Mucosa of descending colon (tissue), 3 donors: ENCODE measurements around the gene NFIC. TPM values are rescaled to one million over a fixed set of nuclear protein-coding genes. Genes with fewer than 3 reads are reported as not detected.
A peak's percentile ranks its signal among the peaks of the same experiment; 100 is the strongest.
"Not testable (repeated sequence)": the region's sequence is repeated elsewhere in the genome, so short reads cannot be mapped to it uniquely, and the experiment has no call there.

Experiments used
- ATAC-seq: fragments of 200-7000 bp; cut with Tn5 transposase; one replicate; pipeline ENCODE4 v1.9.1; 2020; ENCODE audit warnings: mild to moderate bottlenecking, moderate library complexity
- DNase-seq, 3 donors: peaks; one replicate each; pipeline ENCODE4 v3.0.0-alpha.2; 2020
- H3K36me3 ChIP-seq: fragments of 200-600 bp; one replicate; pipeline ENCODE4 v1.8.0; 2021; ENCODE audit warnings: low read depth, mild to moderate bottlenecking
- H3K4me1 ChIP-seq: fragments of 200-600 bp; one replicate; pipeline ENCODE4 v1.8.0; 2021; ENCODE audit warnings: low read depth, mild to moderate bottlenecking
- H3K4me3 ChIP-seq: fragments of 200-600 bp; one replicate; pipeline ENCODE4 v1.8.0; 2021; ENCODE audit warnings: mild to moderate bottlenecking
- H3K9me3 ChIP-seq: fragments of 200-600 bp; one replicate; pipeline ENCODE4 v1.8.0; 2021; ENCODE audit warnings: mild to moderate bottlenecking
- intact Hi-C, 2 donors: fragments of 100-400 bp; cut with DNase I in 1 of 2; cut with micrococcal nuclease in 1 of 2; formaldehyde crosslinking; loops; one replicate each; pipeline versions ENCODE4 v1.11.0 to v1.11.1; 2022; cut with DNase I, micrococcal nuclease
- total RNA-seq, 3 donors: library from RNA; stranded (reverse); fragmentation: NEBNext Ultra II Directional in 2 of 3; extraction: Animal tissue kit (Norgen Biotek cat#: 25700) in 2 of 3; gene quantifications; one replicate each; pipeline versions ENCODE4 v1.2.1 to v1.2.4, GENCODE V29; 2021 to 2023
- TF ChIP-seq, protein P1 (sequence below): fragments of 200-600 bp; IDR thresholded peaks from one replicate; pipeline ENCODE4 v1.8.0; 2022; ENCODE audit warnings: antibody characterized with exemption, mild to moderate bottlenecking
- donor health status: DM: no; HTN: no; CAD: no; lungs with moderate emphysema.
- donor health status: DM: no; HTN: no; CAD: no.
- donor health status: DM: no; HTN: yes; CAD: no.

NFIC gene
- total RNA-seq, 3 donors from 2014 or later, result 38.4 to 210 (median 79.3) TPM

DNA sequence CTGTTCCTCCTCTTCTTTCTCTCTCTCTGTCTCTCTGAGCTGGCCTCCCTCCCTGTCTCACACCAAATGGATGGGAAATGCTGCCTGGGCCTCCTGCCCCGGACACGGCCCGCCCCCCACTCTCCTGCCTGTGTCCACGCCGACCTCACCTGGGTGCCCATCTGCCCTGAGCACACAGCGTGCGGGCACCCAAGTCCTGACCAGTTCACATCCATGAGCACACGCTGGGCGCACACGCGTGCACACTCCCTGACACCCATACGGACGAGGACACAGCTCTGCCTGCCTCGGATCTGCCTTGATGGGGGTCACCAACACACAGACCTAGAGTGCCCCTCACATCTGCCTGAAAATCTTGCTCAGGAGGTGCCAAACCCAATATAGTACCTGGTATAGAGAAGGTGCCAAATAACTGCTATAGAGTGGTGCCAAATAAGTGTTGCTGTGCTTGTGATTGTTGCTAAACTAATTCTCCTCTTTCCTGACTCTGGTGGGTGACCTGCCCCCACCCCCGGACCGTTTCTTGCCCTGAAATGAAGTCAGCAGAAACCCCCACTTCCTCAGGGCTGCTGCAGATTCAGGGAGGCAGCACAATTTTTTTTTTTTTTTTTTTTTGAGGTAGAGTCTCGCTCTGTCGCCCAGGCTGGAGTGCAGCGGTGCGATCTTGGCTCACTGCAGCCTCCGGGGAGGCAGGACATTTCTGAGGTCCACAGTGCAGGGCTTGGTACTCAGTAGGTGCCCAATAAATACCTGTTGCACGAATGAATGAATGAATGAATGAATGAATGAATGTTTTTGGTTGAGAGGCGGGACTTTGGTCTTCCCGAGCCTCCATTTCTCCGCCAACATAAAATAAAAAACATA lies 4.6 kb downstream of the NFIC start:
- H3K4me3 ChIP-seq, result no peak overlapping the region
- intact Hi-C loops, result no loop called here
- no peak for ATAC-seq

DNA sequence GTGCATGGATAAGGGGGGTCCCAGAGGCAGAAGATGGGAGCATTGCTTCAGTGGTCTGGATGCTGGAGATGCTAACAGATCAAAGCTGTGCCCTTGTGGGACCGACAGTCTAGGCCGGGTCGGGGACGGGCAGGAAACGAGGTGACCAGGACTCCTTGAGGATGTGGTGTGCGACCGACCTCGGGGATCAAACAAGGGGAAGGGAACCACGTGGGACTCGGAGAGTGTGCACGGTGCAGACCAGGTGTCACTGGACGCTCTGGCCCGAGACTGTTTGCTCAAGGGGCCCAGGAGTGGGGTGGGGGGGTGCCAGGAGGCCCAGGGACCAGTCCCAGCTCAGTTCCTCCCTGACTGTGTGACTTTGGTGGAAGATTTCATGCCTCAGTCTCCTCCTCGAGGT lies 6.0 kb downstream of the NFIC start:
- no peaks in the 10 kb centered on the region for H3K9me3 ChIP-seq
- no peaks in the 10 kb centered on the region for H3K4me1 ChIP-seq
- H3K36me3 ChIP-seq, result no peaks in the 10 kb centered on the region
- no peak overlapping the region for H3K4me3 ChIP-seq
- TF ChIP-seq, protein P1, sequence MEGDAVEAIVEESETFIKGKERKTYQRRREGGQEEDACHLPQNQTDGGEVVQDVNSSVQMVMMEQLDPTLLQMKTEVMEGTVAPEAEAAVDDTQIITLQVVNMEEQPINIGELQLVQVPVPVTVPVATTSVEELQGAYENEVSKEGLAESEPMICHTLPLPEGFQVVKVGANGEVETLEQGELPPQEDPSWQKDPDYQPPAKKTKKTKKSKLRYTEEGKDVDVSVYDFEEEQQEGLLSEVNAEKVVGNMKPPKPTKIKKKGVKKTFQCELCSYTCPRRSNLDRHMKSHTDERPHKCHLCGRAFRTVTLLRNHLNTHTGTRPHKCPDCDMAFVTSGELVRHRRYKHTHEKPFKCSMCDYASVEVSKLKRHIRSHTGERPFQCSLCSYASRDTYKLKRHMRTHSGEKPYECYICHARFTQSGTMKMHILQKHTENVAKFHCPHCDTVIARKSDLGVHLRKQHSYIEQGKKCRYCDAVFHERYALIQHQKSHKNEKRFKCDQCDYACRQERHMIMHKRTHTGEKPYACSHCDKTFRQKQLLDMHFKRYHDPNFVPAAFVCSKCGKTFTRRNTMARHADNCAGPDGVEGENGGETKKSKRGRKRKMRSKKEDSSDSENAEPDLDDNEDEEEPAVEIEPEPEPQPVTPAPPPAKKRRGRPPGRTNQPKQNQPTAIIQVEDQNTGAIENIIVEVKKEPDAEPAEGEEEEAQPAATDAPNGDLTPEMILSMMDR, result no peak
- no peak for DNase-seq
- intact Hi-C loops, result no loop called here
- no peak for ATAC-seq

More for the DNA sequence above, 4.6 kb downstream of the NFIC start:
- no peaks in the 10 kb centered on the region for H3K36me3 ChIP-seq
- TF ChIP-seq, protein P1, result no peak
- peaks cover 5% of the 10 kb centered on the region for H3K4me1 ChIP-seq
- H3K9me3 ChIP-seq, result no peaks in the 10 kb centered on the region
- DNase-seq, result no peak

DNA sequence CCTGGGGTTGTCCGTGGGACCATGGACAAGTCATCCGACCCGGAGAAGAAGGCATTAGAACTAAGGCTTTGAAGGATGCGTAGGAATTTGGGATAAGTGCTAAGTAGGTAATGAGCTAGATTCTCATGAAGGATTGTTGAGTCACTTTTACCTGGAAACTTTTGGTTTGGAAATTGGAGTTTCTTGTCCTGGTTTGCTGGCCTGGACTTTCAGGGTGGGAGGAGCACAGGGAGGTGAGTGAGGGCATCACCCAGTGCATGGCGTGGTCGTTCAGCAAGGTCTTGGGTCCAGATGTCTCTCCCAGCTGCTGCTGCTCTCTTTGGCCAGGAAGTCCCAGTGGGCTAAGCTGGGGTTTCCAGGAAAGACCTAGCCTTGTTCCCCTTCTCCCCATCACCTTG lies 7.6 kb downstream of the NFIC start:
- no peaks in the 10 kb centered on the region for H3K4me1 ChIP-seq
- intact Hi-C loops, result no loop called here
- DNase-seq (no peak), ATAC-seq (no peak)
- no peak overlapping the region for H3K4me3 ChIP-seq
- H3K36me3 ChIP-seq, result no peaks in the 10 kb centered on the region
- TF ChIP-seq, protein P1, result no peak
- H3K9me3 ChIP-seq, result no peaks in the 10 kb centered on the region

DNA sequence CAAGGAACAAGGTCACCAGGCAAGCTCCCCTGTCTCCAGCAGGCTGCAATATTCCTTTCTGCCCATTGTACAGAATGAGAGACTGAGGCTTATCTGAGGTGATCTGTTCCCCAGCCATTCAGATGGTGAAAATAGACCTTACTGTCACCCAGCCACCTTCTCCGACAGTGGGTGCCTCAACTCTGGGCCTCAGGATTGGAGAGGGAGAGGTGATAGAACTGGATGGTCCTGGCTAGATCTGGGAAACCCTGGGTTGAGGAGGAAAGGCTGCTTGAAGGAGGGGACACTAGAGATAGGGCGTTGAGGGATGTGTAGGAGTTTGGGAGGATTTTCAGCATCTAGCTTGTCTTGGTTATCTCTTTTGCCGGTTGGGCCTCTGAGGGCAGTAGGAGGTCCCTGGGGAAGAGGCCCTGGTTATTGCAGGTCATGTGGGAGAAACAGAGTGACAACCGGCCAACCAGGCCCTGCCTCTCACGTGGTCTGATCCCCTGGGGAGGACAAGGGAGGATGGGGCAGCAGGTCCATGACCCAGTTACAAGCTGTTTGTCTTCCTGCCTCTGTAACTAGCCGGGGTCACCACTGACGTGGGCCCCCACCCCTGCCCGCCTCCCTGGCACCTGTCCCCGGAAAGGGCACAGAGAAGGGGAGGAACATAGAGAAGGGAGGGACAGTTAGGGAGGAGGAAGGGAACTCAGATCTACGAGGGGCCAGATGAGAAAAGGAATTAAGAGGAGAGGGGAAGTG lies 8.2 kb downstream of the NFIC start:
- H3K36me3 ChIP-seq, result no peaks in the 10 kb centered on the region
- ATAC-seq, result peak; percentile 23
- no peaks in the 10 kb centered on the region for H3K4me1 ChIP-seq
- DNase-seq, result no peak
- no peak overlapping the region for H3K4me3 ChIP-seq
- H3K9me3 ChIP-seq, result no peaks in the 10 kb centered on the region
- intact Hi-C loops, result no loop called here
- TF ChIP-seq, protein P1, result no peak

DNA sequence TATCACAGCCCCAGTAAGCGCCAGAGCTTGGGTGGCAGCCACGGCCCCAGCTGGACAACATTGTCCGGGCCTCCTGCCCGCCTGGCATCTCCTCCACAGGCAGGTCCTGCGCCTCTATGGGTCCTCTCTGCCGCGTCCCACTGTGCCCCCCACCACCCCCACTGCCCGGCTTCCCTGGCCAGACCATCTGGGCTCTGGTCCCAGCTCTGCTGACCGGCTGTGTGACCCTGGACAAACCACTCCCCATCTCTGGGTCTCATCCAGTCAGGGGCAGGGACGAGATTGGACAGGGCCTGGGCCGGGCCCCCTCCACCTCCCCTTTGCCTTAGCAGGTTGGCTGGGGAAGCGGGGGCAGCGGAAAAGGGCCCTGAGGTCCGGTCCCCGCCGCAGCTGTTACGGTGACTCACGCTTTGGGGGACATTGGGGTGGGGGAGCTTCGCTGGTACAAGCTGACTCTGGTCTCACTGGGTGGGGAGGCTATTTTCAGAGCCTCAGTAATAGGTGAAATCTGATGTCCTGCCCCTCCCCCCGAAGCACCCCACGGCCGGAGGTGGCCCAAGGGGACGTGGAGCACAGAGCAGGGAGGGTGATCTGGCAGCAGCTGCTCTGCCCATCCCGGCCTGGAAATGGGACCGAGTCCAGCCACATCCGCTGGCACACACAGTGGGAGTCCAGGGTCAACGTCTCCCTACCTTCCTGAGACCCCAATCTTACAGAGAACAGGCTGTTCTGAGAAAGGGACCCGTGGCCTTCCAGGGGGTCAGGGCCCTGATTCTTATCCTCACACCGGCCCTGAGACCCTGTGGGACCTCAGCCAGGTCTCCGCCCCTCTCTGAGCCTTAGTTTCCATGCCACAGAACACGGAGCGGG lies 9.1 kb downstream of the NFIC start:
- Histone ChIP-seq H3K4me3 (no peak overlapping the region), H3K4me1 (no peaks in the 10 kb centered on the region), H3K36me3 (no peaks in the 10 kb centered on the region), H3K9me3 (no peaks in the 10 kb centered on the region)
- intact Hi-C loops, result no loop called here
- peak in 2 of 3 donors; percentile 66 to 77 for DNase-seq
- peak; percentile 52 for ATAC-seq
- TF ChIP-seq, protein P1, result no peak

DNA sequence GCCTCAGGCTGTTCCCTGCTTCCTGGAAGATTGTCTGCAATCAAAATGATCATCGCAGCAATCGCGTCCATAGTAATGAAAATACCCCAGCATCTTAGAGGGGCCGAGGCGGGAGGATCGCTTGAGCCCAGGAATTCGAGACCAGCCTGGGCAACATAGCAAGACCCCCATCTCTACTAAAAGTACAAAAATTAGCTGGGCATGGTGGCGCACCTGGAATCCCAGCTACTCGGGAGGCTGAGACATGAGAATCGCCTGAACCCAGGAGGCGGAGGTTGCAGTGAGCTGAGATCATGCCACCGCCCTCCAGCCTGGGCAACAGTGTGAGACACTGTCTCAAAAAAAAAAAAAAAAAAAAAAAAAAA lies 9.7 kb downstream of the NFIC start:
- H3K36me3 ChIP-seq, H3K4me3 ChIP-seq, intact Hi-C loops, H3K4me1 ChIP-seq, DNase-seq, ATAC-seq, H3K9me3 ChIP-seq: not testable (repeated sequence)
